Colonic mucosa (tissue), 4 donors: ENCODE data around the gene LMBR1. TPM values are rescaled to one million over a fixed set of nuclear protein-coding genes. Genes with fewer than 3 reads are reported as not detected.
"Not testable (repeated sequence)": the region's sequence is repeated elsewhere in the genome, so short reads cannot be mapped to it uniquely, and the experiment has no call there.

Experiments
- DNase-seq: peaks from one replicate; pipeline ENCODE4 v3.0.0-alpha.2; 2020
- H3K27ac ChIP-seq: fragments of 200-600 bp; one replicate; pipeline ENCODE4 v1.8.0; 2021
- H3K27me3 ChIP-seq: fragments of 200-600 bp; one replicate; pipeline ENCODE4 v1.8.0; 2021
- H3K36me3 ChIP-seq: fragments of 200-600 bp; one replicate; pipeline ENCODE4 v1.8.0; 2021
- H3K4me1 ChIP-seq: fragments of 200-600 bp; one replicate; pipeline ENCODE4 v1.8.0; 2021; ENCODE audit warnings: mild to moderate bottlenecking
- H3K4me3 ChIP-seq: fragments of 200-600 bp; one replicate; pipeline ENCODE4 v1.8.0; 2021
- H3K9ac ChIP-seq, 2 donors: one replicate each; pipeline ENCODE4 v1.7.0; 2013; ENCODE audit warnings: control low read depth in 2 of 2, low read depth in 2 of 2, low read length in 2 of 2
- H3K9me3 ChIP-seq: fragments of 200-600 bp; one replicate; pipeline ENCODE4 v1.8.0; 2021
- CTCF ChIP-seq: fragments of 200-600 bp; IDR thresholded peaks from one replicate; pipeline ENCODE4 v1.8.0; 2022; ENCODE audit warnings: antibody characterized with exemption, mild to moderate bottlenecking
- intact Hi-C: fragments of 100-400 bp; cut with DNase I; formaldehyde crosslinking; loops from one replicate; pipeline ENCODE4 v1.14.1; 2022
- total RNA-seq, 2 donors: library from RNA; stranded (reverse); fragmentation: NEBNext Ultra II Directional in 1 of 2; extraction: Animal tissue kit (Norgen Biotek cat#: 25700) in 1 of 2; gene quantifications; one replicate each; pipeline ENCODE4 v1.2.1, GENCODE V29; 2021
- donor health status: healthy.
- donor health status: DM: no; HTN: no; CAD: no.
- donor health status: DM: no; HTN: no; CAD: no.

LMBR1 gene
- total RNA-seq, 2 donors from 2014 or later = 41.4 to 42.0 TPM

- Histone ChIP-seq H3K36me3 (no peaks in the 10 kb centered on the region), H3K9ac (no peak overlapping the region), H3K9me3 (no peaks in the 10 kb centered on the region), H3K27me3 (no peaks in the 10 kb centered on the region), H3K27ac (no peak overlapping the region), H3K4me3 (no peak overlapping the region), H3K4me1 (no peaks in the 10 kb centered on the region)
- no peak for TF ChIP-seq CTCF
- intact Hi-C loops = no loop called here
- DNase-seq = no peak
Measured at GRCh38 chr7:156881679-156882078, 11.3 kb downstream of the LMBR1 start.

GRCh38 chr7:156875766-156876165, 17.2 kb downstream of the LMBR1 start:
- Histone ChIP-seq H3K9me3 (no peaks in the 10 kb centered on the region), H3K9ac (no peak overlapping the region), H3K4me1 (no peaks in the 10 kb centered on the region), H3K4me3 (no peak overlapping the region), H3K27me3 (no peaks in the 10 kb centered on the region), H3K27ac (no peak overlapping the region), H3K36me3 (no peaks in the 10 kb centered on the region)
- intact Hi-C loops = no loop called here
- no peak for TF ChIP-seq CTCF
- DNase-seq = no peak

DNA sequence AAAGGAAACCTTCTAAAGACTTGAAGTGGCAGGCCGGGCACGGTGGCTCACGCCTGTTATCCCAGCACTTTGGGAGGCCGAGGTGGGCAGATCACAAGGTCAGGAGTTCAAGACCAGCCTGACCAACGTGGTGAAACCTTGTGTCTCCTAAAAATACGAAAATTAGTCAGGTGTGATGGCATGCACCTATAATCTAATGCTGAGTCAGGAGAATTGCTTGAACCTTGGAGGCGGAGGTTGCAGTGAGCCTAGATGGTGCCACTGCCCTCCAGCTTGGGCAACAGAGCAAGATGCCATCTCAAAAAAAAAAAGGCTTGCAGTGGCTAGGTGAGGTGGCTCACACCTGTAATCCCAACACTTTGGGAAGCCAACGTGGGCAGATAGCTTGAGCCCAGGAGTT, 24.6 kb downstream of the LMBR1 start:
- H3K36me3 ChIP-seq, H3K9me3 ChIP-seq, H3K27me3 ChIP-seq, DNase-seq, intact Hi-C loops, H3K4me3 ChIP-seq, H3K27ac ChIP-seq, H3K9ac ChIP-seq, H3K4me1 ChIP-seq: not testable (repeated sequence)

DNA sequence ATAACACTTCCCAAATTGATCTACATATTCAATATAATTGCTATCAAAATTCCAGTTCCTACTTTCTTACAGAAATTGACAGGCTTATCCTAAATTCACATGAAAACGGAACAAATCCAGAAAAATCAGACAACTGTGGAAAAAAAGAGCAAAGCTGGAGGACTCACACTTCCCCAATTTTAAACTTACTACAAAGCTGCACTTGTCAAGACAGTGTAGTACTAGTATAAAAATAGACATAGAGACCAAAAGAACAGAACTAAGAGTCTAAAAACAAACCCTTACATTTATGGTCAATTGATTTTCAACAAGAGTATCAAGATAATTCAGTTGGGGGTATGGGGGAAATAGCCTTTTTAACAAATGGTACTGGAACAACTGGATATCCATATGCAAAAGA, 27.5 kb downstream of the LMBR1 start:
- intact Hi-C loops = no loop called here
- DNase-seq = no peak
- no peaks in the 10 kb centered on the region for H3K9me3 ChIP-seq
- no peak overlapping the region for H3K4me3 ChIP-seq
- TF ChIP-seq CTCF = no peak
- H3K36me3 ChIP-seq = no peaks in the 10 kb centered on the region
- H3K27ac ChIP-seq = no peak overlapping the region
- no peaks in the 10 kb centered on the region for H3K4me1 ChIP-seq
- H3K9ac ChIP-seq = no peak overlapping the region
- H3K27me3 ChIP-seq = no peaks in the 10 kb centered on the region

- intact Hi-C loops, H3K27ac ChIP-seq, H3K4me3 ChIP-seq, H3K27me3 ChIP-seq, H3K36me3 ChIP-seq, H3K4me1 ChIP-seq, H3K9me3 ChIP-seq, DNase-seq, H3K9ac ChIP-seq: not testable (repeated sequence)
Measured at GRCh38 chr7:156862022-156862421, 31.0 kb downstream of the LMBR1 start.

DNA sequence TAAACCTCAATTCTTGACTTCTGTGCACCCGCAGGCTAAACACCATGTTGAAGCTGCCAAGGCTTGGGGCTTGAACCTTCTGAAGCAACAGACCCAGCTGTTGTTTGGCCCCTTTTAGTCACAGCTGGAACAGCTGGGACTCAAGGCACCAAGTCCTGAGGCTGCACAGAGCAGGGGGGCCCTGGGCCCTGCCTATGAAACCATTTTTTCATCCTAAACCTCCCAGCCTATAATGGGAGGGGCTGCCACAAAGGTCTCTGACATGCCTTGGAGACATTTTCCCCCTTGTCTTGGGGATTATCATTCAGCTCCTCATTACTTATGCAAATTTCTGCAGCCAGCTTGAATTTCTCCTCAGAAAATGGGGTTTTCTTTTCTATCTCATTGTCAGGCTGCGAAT, 31.8 kb downstream of the LMBR1 start:
- intact Hi-C loops = no loop called here
- Histone ChIP-seq H3K4me1 (no peaks in the 10 kb centered on the region), H3K9ac (no peak overlapping the region), H3K27me3 (no peaks in the 10 kb centered on the region), H3K27ac (no peak overlapping the region), H3K4me3 (no peak overlapping the region), H3K9me3 (no peaks in the 10 kb centered on the region), H3K36me3 (no peaks in the 10 kb centered on the region)
- no peak for DNase-seq
- TF ChIP-seq CTCF = no peak

DNA sequence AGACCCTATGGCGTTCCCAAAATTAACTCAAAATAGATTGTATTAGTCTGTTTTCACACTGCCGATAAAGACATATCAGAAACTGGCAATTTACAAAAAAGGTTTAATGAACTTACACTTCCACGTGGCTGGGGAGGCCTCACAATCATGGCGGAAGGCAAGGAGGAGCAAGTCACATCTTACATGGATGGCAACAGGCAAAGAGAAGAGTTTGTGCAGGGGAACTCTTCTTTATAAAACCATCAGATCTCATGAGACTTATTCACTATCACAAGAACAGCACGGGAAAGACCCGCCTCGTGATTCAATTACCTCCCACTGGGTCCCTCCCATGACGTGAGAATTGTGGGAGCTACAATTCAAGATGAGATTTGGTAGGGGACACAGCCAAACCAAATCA, 32.9 kb downstream of the LMBR1 start:
- DNase-seq, H3K27me3 ChIP-seq, H3K9me3 ChIP-seq, intact Hi-C loops, H3K4me3 ChIP-seq, H3K27ac ChIP-seq, H3K36me3 ChIP-seq, H3K9ac ChIP-seq, H3K4me1 ChIP-seq: not testable (repeated sequence)
